AG10803 (cell line): ENCODE results near the gene ERF.
"Not testable (repeated sequence)": the region's sequence is repeated elsewhere in the genome, so short reads cannot be mapped to it uniquely, and the experiment has no call there.

Experiments used
- DNase-seq: peaks from one replicate; pipeline ENCODE4 v3.0.0; 2010; ENCODE audit warnings: low read depth
- H3K4me3 ChIP-seq: 2 replicates; pipeline ENCODE4 v1.5.1; 2011; ENCODE audit warnings: mild to moderate bottlenecking, low read length, control low read depth
- TF ChIP-seq, protein P1 (sequence below): conservative IDR thresholded peaks from 2 replicates; pipeline ENCODE4 v1.5.1; 2011; ENCODE audit warnings: mild to moderate bottlenecking, low read length, control low read depth, inconsistent platforms

Gene ERF

DNA sequence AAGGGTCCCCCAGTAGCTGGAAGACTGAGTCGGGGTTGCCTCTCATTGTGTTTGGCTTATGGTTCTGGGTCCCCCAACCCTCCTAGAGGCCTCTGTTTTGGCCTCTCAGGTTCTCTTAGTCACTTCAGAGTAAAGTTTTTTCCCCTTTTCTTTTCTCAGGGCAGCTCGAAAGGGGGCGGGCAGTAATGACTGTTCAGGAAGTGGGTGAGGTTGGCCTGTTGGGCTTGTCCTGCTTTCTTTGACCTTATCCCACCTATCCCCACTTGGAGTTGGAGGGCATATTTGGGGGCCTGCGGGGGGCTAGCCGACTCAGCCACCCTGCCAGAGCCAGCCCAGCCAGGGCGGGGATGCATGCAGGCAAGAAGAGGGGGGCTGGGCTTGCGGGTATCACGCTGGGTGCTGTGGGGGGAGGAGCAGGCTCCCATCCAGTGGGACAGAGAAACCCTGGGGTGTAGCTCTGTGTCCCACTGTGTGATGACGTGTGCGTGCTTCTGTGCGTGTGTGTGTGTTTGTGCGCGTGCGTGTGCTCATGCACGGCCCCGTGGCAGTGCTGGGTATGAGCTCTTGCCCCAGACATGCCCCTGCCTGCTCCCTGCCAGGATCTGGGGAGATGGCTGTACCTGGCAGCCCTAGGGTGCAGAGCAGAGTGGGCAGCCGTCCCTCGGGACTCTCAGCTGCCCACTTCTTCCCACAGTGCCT is 15.6 kb upstream of the ERF start:
- TF ChIP-seq, protein P1, sequence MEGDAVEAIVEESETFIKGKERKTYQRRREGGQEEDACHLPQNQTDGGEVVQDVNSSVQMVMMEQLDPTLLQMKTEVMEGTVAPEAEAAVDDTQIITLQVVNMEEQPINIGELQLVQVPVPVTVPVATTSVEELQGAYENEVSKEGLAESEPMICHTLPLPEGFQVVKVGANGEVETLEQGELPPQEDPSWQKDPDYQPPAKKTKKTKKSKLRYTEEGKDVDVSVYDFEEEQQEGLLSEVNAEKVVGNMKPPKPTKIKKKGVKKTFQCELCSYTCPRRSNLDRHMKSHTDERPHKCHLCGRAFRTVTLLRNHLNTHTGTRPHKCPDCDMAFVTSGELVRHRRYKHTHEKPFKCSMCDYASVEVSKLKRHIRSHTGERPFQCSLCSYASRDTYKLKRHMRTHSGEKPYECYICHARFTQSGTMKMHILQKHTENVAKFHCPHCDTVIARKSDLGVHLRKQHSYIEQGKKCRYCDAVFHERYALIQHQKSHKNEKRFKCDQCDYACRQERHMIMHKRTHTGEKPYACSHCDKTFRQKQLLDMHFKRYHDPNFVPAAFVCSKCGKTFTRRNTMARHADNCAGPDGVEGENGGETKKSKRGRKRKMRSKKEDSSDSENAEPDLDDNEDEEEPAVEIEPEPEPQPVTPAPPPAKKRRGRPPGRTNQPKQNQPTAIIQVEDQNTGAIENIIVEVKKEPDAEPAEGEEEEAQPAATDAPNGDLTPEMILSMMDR = no peak
- peak; percentile 91 for DNase-seq
- peak overlapping the region; percentile 90 for H3K4me3 ChIP-seq

DNA sequence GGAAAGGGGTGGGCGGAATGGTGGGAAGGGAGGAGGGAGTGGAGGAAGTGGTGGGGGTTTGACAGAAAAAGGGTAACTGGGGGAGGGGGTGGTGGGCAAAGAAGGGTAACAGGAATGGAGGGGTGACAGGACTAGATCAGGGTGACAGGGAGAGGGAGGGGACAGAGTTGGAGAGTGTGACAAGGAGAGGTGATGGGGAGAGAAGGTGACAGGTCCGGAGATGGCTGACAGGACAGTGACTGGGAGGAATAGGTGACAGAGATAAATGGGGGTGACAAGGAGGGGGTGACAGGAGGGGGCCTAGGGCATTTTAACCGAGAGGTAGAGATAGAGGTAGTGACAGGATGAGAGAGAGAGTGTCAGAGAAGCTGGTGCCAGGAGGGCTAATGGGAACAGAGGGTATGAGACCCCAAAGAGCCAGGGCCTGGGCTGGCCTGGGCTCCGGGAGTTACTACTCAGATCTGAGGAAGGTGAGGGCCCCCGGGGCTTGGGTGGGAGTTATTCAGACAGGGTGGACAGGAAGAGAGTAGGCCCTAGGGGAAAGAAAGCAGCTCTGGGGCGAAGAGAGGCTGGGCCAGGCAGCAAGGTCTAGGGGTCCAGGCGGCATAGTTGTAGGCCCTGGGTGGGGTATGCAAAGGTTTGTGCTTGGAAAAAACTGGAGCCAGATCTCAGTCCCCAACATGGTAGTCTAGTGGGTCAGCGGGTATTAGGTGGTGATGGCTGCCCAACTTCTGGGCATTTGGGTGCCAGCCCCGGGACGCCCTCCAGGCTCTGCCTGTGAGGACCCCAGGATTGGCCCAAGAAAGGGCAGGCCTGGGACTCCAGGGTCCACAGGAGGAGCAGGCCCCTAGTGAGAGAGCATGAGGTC is 14.8 kb upstream of the ERF start:
- no peak for DNase-seq
- TF ChIP-seq, protein P1 = no peak

DNA sequence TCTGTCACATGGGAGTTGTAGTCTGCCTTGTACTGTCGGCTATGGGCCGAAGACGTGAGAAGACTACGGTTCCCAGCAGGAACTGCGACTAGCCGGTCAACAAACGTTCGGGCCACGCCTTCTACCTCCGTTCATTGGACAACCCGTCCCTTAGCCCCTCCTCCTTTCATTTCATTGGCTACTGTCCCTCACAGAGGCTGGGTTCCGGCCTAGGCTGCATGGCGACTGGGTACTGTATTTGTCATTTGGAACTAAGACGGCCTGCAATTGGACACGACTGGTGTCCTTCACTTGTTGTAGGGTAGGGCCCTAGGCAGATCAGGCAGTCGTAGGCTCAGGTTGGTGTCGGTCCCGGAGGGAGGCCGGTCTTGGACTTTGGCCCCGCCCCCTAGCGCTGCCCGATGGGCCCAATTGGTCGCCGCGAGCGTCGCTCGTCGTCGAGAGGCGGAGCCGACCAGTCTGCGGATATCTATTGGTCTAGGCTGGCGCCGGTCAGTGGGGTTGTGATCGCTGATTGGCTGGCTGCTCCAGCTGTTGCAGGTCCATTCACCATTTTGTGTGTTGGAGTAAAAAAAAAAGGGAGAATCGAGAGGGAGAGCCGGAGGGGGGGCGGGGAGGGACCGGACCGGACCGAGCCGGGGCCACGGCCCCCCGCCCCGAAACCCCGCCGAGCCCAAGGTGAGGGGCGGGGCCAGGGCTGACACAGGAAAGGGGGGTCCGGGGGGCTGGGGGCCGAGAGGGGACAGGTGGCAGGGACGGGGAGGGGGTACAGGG is 14.0 kb upstream of the ERF start, which contains the start of gene CIC:
CIC (plus strand) TSS at position 549 of the 774 bp plus-strand sequence. CDS start 2,532 bp downstream, outside the sequence.
- TF ChIP-seq, protein P1 = no peak
- peak within 1 kb of the TSS; percentile 93 for H3K4me3 ChIP-seq
- DNase-seq = peak; percentile 100

More for the DNA sequence above, 14.8 kb upstream of the ERF start:
- H3K4me3 ChIP-seq = peak overlapping the region; percentile 90

DNA sequence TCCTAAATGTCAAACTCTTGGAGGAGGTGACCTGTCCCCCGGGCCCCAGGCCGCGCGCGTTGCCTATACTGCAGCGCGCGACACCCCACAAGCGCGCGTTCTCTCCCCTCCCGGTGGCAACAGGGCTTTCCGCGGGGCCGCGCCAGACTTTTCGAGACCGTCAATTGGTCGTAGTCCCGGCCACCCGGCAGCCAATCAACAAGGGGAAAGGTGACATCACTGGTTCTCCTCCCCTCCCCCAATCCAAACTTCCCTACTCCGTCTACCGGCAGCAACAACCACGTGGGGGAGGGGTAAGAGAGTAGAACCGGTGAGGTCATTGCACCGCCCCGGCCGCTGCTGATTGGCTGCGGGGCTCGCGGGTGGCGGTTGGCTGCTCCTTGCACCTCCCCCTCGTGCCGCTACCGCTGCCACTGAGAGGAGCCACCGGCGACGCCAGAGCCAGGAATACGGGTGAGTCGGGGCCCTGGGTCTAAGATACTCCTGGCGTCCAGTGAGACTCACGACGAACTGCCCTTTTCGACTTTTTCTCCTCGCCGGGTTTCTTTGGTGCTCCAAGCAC is 13.3 kb upstream of the ERF start:
- H3K4me3 ChIP-seq = peak overlapping the region; percentile 93
- TF ChIP-seq, protein P1 = no peak
- peak; percentile 99 for DNase-seq

DNA sequence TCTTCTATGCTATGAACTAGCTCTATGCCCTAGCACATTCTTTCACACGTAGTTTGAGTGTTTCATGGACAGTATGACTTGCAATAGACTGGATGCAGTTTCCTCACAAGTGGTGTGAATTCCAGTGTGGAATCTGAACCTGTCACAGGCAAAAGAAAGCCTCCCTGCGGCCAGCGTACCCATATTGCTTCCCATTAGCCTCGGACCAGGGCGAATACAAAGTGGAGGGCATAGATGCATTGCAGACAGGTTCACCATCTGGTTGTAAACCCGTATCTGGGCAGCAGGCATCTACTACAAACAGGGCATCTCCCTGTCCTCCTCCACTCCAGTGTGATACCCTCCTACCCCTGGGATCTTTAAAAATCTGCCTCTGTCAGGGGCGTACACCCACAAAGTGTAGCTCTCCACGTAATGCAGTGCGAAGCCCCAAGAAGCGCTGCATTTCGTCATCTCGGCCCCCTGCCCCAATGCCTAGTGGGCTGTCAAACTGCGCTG is 12.8 kb upstream of the ERF start:
- H3K4me3 ChIP-seq = peak overlapping the region; percentile 93
- peak; percentile 38 for DNase-seq
- TF ChIP-seq, protein P1 = no peak

DNA sequence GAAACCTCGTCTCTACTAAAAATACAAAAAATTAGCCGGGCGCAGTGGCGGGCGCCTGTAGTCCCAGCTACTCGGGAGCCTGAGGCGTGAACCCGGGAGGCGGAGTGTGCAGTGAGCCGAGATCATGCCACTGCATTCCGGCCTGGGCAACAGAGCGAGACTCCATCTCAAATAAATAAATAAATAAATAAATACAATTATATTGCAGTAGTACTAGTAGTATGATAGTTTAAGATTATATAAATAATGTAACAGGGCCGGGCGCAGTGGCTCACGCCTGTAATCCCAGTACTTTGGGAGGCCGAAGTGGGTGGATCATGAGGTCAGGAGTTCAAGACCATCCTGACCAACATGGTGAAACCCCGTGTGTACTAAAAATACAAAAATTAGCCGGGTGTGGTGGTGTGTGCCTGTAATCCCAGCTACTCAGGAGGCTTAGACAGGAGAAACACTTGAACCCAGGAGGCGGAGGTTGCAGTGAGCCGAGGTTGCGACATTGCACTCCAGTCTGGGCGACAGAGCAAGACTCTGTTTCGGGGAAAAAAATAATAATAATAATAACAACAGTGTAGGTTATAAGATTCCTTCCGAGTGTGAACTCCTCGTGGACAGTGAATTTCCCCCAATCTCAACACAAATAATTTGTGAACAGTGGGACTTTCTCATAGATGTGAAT is 12.1 kb upstream of the ERF start:
- not testable (repeated sequence) for DNase-seq, H3K4me3 ChIP-seq

DNA sequence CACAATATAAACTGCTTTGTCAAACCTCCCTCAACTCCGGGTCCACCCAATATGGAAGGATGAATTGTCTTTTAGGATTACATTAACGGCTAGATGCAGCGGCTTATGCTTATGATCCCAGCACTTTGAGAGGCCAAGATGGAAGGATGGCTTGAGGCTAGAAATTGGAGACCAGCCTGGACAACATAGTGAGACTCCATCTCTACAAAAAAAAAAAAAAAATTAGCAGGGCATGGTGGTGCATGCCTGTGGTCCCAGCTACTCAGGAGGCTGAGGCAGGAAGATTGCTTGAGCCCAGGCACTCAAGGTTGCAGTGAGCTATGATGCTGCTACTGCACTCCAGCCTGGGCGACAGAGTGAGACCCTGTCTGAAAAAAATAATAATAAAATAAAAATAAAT is 11.2 kb upstream of the ERF start:
- H3K4me3 ChIP-seq, DNase-seq: not testable (repeated sequence)
